ENCODE results near the gene KCNK3.

GRCh38 chr2:26671691-26672090 lies 20.8 kb upstream of the KCNK3 start:
- TF ChIP-seq, protein P1, sequence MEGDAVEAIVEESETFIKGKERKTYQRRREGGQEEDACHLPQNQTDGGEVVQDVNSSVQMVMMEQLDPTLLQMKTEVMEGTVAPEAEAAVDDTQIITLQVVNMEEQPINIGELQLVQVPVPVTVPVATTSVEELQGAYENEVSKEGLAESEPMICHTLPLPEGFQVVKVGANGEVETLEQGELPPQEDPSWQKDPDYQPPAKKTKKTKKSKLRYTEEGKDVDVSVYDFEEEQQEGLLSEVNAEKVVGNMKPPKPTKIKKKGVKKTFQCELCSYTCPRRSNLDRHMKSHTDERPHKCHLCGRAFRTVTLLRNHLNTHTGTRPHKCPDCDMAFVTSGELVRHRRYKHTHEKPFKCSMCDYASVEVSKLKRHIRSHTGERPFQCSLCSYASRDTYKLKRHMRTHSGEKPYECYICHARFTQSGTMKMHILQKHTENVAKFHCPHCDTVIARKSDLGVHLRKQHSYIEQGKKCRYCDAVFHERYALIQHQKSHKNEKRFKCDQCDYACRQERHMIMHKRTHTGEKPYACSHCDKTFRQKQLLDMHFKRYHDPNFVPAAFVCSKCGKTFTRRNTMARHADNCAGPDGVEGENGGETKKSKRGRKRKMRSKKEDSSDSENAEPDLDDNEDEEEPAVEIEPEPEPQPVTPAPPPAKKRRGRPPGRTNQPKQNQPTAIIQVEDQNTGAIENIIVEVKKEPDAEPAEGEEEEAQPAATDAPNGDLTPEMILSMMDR (IDR thresholded peaks at IDR 0.05): no peak
- TF ChIP-seq EP300 (IDR thresholded peaks at IDR 0.05): no peak
- no peak for TF ChIP-seq POLR2AphosphoS5 (IDR thresholded peaks at IDR 0.05)
- no peak for TF ChIP-seq POLR2A (IDR thresholded peaks at IDR 0.05; ENCODE audit: low read depth)
